ENCODE results near the gene CARHSP1.
"Not testable (repeated sequence)": the region's sequence is repeated elsewhere in the genome, so short reads cannot be mapped to it uniquely, and the experiment has no call there.

CARHSP1 gene

DNA sequence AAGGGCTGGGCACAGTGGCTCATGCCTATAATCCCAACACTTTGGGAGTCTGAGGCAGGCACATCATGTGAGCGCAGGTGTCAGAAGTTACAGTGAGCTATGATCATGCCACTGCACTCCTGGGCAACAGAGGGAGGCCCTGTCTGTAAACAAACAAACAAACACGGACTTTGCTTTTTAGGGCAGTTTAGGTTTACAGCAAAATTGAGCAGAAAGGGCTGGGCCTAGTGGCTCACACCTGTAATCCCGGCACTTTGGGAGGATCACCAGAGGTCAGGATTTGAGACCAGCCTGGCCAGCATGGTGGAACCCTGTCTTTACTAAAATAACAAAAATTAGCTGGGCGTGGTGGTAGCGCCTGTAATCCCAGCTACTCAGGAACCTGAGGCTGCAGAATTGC, 3.3 kb upstream of the CARHSP1 start:
- no peak for DNase-seq (ENCODE audit: low spot score)

DNA sequence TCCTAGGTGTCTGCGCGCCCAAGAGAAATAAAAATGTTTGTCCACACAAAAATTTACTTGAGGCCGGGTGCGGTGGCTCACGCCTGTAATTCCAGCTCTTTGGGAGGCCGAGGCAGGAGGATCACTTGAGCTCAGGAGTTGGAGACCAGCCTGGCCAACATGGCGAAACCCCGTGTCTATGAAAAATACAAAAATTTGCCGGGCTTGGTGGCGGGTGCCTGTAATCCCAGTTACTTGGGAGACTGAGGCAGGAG, 1.1 kb upstream of the CARHSP1 start:
- not testable (repeated sequence) for DNase-seq (ENCODE audit: low spot score)

DNA sequence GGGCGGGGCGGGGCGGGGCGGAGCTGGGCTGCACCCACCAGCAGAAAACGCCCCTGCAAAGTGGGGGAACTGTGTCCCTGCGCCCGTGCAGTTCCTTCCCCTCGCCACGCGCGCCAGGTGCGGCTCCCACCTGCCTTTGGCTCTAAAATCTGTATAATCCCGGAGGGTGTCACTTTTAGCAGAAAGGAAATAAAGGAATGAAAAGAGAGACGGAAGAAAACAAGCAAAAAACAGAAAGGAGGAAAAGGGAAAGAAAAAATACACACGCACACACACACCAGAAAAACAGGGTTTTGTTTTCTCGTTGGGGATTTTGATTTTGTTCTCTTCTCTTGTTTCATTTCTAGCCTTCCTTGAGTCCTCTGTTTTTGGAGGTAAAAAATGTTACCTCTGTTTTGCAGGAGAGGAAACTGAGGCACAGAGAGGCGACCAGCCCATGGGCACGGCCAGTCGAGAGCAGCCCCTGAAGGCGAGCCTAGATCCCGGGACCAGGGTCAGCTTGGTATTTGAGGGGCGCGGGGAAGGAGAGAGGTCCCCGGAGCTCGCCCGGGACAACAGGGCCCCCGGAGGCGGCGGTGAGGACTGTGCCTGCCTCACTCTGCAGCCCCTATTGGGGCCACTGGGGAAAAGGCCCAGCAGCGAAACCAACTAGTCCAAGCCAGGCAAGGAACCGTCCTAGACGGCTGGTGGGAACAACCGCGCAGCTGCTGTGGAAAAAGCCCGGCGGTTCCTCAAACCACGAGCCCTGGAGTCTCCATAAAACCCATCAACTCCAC, 594 bp upstream of the CARHSP1 start:
- no peak for DNase-seq (ENCODE audit: low spot score)

DNA sequence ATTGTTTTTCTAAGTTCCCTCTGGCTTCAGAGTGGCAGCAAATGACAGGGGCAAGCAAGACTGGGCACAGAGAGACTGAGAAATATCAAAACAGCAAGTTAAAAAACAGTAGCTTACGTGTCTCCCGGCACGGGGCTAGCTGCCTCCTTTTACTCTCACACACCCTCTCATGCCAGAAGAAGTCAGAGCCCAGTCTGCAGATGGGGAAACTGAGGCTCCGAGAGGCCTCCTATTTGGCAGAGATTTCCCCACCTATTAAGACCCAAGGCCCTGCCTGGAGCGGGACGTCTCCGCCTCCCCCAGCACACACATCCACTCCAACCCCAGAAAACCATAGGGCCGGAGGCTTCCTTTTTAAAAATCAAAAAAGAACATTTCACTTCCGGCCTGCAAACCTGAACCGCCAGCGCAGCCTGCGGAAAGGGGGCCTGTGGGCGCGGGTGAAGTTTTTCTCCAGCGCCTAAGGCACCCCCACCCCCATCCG, 832 bp downstream of the CARHSP1 start:
- DNase-seq (ENCODE audit: low spot score), result peak; percentile 66

DNA sequence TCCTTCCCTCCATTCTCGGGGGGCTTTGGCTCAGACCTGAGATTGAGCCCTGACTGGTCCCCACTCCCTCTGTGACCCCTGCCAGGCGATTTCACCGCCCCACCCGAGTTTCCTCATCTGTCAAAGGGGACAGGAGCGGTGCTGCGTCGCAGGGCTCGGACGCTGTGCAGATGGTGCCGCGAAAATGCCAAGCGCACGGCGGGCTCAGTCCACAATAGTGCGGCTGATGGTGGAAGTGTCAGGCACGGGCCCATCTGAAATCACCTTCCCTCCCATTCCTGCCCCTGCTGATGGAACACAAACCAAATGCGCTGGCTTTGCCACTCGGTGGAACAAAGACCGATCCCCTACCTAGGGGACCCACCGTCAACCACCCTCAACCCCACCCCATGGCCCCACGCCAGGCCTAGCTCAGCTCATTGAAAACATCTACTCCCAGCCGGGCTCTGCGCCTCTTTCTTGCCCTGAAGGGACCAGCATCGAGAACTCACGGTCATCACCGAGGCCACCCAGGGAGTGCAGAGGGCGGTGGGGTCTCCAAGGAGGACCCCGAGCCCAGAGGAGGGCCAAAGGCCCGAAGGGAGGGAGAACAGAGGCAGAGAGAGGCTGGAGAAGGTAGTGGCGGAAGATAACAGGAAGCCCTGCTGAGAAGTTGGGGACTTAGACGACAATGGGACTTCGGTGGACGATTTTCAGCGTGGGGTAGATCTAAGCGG, 1.4 kb downstream of the CARHSP1 start:
- no peak for DNase-seq (ENCODE audit: low spot score)

DNA sequence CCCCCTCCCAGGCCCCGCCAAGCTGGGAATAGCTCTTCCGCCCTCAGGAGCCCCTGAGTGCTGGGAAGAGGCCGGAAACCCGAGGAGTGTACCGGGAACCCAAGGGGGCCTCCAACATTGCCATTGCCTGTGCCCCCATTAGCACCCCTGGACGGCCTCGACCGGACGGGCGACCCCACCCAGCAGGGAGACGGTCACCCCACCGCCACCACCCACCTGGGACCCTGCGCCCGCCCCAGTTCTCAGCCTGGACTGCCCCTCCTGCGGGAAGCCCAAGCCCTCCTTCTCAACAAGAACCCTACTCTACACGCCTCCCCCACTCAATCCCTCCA, 2.0 kb downstream of the CARHSP1 start:
- DNase-seq (ENCODE audit: low spot score), result no peak

DNA sequence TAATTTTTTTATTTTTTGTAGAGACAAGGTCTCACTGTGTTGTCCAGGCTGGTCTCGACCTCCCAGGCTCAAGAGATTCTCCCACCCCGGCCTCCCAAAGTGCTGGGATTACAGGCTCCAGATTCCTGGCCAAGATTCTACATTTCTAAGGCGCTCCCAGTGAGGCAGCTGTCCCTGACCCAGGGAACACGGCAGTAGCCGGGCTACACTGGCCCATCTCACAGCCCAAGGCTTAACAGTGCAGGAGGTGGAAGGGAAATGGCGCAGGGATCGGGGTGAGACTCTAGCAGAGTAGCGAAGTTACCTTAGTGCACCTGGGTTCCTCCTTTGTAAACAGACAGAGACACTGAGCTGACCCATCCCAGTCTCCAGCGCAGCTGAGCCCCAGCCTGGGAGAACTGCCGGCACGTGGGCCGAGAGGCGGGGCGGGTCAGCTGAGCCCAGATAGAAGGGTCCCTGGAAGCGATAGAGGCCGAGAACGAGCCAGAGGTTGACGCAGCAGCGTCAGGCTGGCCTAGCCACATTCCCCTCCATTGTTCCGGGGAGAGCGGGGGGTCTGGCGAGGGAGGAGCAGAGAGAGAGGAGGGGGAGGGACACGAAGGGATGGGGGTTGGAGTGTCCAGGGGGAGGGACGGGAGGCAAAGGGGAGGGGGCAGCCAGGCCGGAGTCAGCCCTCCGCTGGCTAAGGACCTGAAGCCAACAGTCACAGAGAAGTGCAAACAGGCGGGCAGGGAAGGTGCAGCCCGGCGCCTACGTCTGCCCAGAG, 2.5 kb downstream of the CARHSP1 start:
- no peak for DNase-seq (ENCODE audit: low spot score)

DNA sequence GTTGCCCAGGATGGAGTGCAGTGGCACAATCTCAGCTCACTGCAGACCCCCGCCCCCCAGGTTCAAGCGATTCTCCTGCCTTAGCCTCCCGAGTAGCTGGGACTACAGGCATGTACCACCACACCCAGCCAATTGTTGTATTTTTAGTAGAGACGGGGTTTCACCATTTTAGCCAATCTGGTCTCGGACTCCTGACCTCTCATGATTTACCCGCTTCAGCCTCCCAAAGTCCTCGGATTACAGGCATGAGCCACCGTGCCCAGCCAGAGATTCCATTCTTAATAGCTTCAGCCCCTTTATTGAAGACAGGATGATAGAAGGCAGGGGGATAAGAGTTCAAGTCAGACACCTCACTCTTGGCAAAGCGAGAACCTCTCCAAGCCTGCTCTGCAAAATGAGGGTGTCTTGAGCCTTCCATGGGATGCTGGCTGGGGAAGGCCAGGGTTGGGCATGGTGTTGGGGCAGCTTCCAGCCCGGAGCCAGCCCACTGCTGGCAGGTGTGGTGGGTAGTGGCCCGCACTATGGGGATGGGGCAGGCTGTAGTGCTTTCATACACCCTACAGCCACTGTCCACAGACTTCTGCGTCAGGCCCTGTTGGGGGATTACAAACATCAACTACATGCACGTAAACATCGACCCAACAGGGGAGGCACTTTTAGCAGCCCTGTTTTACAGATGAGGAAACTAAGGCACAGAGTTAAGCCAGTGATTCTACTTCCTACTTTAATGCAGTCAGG, 3.5 kb downstream of the CARHSP1 start:
- DNase-seq (ENCODE audit: low spot score), result no peak

DNA sequence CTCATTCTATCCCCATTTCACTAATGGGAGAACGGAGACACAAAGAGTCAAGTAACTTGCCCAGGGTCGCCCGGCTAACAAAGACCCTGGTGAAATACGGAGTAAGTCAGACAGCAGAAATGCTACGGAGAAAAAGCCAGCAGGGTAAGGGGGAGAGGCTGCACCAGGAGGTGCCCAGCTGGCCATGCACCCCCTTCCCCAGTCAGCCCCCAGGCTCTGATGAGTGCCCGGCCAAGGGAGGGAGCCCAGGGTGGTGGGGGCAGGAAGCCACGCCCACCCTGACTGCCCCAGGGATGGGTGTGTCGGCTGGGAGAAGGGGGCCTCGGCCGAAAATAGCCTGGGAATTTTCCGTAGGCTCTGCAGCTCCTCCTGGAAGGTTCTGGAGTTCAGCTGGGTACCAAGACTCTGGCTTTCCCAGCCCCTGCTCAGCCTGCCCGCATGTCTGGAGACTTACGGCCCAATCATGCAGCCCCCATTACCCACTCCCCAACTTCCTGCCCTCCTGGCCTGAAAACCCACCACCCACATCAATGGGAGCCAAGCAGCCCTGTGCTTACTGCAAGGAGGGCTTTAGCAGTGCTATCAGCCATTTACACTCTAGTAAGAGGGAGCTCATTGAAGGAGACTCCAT, 4.2 kb downstream of the CARHSP1 start:
- DNase-seq (ENCODE audit: low spot score), result no peak

DNA sequence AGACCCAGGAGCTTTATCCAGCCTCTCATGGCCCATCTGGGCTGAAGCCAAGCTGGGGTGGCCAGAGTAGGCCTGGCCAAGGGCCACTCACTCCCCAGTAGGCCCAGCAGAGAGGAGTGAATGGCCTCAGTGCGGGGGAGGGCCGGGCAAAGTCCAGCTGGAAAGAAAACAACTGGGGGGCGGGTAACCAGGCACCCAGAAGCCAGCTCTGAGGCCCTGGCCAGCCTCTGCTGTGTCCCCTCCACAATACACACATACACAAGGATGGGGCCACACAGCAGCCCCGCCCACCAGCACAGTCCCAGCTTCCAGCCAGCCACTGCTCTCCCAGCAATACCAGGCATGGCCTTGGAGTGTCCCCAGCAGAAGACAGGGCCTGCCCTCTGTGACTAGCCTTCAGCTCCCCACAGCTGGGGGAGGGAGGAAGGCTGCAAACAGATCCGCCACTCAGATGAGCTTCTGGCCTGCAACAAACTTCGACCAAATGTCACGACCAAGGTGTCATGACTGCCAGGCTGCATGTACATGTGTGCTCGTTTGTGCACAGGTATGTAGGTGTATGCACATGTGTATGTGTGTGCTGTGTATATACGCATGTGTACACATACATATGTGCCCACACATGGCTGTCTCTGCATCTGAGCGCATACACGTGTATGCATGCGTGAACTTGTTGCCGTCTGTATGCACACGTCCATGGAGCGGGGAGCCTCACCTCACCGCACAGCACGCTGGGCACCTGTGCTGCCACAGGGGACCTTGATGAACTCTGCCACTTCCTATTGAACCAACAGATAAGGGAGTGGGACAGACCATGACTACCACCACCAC, 5.0 kb downstream of the CARHSP1 start:
- no peak for DNase-seq (ENCODE audit: low spot score)

DNA sequence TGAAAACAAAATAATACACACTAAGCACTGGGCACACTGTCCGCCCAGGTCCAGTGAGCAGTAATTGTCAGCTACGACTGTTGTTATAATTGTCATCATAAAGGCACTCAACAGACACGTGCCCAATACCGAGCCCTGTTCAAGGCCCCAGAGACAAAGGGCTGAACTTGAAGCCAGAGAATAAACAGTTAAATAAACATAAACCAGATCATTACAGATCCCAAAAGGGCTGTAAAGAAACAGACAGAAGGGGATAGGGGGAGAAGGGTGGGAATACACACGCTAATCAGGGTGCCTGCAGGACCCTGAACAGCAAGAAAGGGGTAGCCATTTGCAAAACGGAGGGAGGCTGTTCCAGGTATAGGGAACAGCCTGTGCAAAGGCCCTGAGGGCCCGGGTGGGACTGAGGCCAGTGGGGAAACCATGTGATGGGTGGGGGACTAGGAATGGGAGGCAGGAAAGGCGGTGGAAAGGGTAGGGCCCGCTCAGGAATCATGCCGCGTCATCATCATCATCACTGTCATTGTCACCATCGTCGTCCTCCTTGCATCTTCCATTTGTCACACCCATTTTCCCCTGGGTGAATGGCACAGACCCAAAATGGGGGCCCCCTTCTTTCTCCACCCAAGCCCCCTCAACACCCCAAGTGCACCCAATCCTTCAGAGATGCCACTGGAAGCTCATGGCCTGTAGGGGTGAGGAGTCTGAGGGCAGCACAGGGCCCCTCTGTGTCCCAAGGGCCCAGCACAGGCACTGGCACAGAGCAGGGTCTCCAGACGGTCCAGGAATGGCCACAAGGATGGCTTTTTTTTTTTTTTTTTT, 6.3 kb downstream of the CARHSP1 start:
- no peak for DNase-seq (ENCODE audit: low spot score)

DNA sequence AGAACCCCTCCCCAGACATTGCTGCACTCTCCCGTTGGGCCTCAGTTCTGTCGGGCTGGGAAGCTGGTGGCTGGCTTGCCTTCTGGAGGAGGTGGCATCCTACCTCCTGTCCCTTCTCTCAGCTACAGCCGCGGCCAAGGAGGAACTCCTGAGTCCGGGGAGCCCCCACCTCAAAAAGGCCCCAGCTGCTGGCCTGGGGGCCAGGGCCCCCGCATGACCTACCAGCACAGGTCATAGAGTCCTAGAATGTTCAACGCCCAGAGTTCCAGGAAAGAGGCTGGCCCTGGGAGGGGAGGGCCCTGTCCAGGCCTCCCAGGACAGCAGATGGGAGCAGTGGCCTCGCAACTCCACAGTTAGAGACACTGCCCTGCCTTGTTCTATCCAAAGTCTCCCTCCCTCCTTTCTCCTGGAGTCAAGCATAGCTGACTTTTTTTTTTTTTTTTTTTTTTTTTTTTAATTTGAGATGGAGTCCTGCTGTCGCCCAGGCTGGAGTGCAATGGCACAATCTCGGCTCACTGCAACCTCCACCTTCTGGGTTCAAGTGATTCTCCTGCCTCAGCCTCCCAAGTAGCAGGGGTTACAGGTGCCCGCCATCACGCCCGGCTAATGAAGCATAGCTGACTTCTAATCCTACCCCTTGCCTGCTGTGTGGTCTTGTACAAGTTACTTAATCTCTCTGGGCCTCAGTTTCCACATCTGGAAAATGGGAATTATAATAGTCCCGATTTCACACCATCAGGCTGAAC, 7.1 kb downstream of the CARHSP1 start:
- no peak for DNase-seq (ENCODE audit: low spot score)

DNA sequence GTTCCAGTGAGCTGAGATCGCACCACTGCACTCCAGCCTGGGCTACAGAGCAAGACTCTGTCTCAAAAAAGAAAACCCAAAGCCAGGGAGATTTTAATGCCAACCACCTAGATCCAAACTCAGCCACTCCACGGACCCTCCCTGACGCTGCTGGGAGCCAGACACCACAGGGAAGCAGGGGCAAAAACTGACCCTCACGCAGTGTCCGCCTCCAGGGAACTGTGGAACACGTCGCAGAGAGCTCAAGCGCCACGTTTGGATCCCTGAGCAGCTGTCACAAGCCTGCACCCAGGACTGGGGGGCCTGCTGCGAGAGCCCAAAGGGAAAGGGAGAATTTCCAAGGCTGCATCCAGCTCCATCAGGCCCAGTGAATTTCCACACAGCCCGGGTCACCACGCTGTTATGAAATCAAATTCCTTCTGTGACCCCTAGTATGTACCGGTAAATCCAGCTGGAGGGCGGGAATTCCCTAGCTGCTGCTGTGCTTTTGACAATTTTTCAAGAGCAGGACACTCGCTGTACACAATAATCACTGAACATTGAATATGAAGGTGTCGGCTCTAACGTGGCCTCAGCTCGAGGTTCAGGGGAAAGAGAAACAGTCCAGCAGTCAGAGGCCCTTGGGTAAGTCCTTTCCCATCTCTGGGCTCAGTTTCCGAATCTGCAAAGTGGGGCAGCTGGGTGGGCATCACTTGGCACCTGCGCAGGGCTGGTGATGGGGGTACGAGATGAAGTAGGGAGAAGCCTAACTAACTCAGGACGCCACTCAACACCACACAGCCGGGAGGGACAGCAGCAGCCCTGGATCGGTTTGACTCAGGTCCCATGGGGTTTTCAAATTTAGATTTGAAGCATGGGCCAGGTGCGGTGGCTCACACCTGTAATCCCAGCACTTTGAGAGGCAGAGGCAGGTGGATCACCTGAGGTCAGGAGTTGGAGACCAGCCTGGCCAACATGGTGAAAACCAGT, 8.6 kb downstream of the CARHSP1 start:
- DNase-seq (ENCODE audit: low spot score), result no peak

DNA sequence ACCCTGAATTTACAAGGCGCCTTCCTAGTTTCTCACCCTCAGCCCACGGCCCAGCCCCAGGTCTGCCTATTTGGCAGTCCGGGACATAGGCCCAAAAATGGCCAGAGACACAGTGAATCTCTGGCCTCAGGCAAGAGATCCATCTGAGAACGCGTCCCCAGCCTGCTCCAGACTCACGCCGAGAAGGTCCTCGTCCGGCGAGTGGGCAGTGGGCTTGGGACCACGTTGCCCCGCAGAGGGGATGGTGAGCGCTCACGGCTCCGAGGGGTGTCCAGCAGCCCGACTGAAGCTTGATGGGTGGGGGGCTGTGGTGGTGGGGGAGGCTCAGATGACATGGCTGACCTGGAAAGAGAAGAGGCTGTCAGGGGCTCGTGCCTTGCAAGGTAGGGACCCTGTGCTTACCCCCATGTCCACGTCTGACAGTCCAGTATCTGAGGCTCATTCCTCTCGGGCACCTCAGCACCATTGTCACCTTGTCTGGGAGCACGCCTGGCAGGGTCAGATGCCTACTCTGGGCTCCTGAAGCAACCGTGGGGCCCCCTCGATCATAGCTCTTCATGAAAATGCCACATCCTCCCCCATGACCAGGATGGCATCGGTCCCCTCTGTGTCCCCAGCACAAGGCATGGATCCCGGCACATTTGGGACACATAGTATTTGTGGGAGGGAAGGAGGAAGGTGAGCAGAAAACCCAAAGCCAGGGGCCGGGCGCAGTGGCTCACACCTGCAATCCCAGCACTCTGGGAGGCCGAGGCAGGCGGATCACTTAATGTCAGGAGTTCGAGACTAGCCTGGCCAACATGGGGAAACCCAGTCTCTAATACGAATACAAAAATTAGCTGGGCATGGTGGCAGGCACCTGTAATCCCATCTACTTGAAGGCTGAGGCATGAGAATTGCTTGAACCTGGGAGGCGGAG, 9.6 kb downstream of the CARHSP1 start:
- no peak for DNase-seq (ENCODE audit: low spot score)

DNA sequence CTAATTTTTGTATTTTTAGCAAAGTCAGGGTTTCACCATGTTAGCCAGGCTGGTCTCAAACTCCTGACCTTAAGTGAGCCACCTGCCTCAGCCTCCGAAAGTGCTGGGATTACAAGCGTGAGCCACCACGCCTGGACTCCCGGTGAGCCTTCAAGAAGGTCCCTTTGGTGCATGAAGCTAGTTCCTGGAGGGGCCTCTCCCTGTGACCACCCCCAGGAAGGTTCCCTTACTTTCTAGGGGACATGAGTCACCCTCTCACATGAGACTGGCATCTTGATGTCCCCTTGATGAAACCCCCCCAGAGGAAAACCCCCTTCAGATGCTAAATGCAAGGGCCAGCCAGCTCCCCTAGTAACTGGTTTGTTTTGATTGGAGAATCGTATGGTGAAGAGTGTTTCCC, 12.8 kb downstream of the CARHSP1 start:
- DNase-seq (ENCODE audit: low spot score), result no peak

DNA sequence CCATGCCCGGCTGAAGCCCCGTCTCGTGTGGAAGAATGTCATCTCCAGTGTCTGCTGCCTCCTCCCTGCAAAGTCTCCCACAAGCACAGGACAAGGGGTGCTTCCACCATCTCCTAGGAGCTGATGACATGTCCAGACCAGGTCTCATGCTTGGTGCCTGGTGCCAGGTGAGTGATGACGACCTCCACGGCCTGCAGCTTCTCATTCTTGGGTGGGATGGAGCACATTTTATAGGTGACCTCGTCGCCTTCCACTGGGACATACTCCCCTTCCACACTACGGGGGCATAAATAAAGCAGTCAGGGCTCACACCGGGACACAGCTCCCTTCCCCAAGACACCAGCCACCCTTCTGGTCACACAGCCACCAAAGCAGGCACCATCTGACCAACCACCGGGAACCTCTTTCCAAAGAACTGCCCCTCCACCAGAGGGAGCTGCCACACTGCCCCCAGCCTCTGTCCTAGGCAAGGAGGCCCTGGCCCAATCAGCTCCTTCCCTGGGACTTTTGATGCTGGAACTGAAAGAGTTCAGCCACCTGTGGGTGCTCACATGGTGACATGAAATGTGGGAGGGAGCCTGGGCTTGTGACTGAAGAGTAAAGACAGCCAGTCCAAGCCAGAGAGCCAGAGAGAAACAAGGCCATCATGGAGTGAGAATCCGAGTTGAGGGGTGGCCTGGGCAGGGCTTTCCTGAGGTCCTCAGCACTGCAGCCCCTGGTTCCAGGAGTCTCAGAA, 13.6 kb downstream of the CARHSP1 start:
- DNase-seq (ENCODE audit: low spot score), result no peak
